NB4 (cell line): Measurements from ENCODE around the gene CD8B.

Experiments
- DNase-seq: peaks from one replicate; pipeline ENCODE4 v3.0.0; 2010; ENCODE audit warnings: low read depth
- H3K4me3 ChIP-seq: one replicate; pipeline ENCODE4 v1.5.1; 2011; ENCODE audit warnings: mild to moderate bottlenecking, low read depth, low read length, moderate library complexity
- MYC ChIP-seq: IDR thresholded peaks from 2 replicates; pipeline ENCODE4 v1.6.1; 2011; ENCODE audit warnings: low read depth, low read length
- POLR2A ChIP-seq: IDR thresholded peaks from 2 replicates; pipeline ENCODE4 v1.6.1; 2011; ENCODE audit warnings: mild to moderate bottlenecking; ENCODE audit not compliant: insufficient read length; ENCODE audit errors: extremely low read depth
- TF ChIP-seq, protein P1 (sequence below): IDR thresholded peaks from 2 replicates; pipeline ENCODE4 v1.6.1; 2011; ENCODE audit warnings: low read depth, low read length
- TF ChIP-seq, protein P2 (sequence below): IDR thresholded peaks from one replicate; pipeline ENCODE4 v1.5.1; 2012; ENCODE audit warnings: low read depth, low read length

The CD8B gene

DNA sequence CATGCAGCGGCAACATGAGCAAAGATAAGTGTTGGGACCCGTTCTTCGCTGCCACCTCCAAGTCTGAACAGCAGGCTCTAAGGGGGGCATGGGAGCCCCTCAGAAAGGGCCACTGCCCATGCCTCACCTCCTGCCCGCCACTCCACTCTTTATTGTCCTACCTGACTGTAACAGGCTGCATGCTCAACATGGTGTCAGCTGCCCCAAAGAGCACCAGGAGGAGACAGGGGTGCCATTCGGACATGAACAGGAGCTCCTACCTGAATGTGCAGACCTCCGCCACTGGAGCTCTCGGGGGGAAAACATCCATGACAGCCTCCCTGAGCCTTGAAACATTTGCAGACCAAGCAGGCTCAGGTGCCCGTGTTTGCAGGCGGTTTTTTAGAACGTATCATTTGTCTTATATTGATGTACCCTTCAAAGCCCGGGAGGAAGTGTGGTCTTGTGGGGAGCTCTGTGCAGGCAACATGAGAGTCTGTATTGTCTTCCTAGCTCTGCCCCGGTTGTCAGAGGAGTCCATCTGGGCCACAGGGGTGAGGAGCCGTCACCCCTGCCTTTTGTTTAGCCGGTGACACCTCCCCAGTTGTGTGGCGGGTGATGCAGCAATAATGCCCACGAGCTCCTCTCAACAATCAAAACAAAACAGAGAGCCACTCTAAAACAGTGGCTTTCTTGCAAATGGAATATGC is 35.8 kb downstream of the CD8B start:
- H3K4me3 ChIP-seq: no peak overlapping the region
- TF ChIP-seq, protein P1, sequence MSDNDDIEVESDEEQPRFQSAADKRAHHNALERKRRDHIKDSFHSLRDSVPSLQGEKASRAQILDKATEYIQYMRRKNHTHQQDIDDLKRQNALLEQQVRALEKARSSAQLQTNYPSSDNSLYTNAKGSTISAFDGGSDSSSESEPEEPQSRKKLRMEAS: no peak
- TF ChIP-seq, protein P2, sequence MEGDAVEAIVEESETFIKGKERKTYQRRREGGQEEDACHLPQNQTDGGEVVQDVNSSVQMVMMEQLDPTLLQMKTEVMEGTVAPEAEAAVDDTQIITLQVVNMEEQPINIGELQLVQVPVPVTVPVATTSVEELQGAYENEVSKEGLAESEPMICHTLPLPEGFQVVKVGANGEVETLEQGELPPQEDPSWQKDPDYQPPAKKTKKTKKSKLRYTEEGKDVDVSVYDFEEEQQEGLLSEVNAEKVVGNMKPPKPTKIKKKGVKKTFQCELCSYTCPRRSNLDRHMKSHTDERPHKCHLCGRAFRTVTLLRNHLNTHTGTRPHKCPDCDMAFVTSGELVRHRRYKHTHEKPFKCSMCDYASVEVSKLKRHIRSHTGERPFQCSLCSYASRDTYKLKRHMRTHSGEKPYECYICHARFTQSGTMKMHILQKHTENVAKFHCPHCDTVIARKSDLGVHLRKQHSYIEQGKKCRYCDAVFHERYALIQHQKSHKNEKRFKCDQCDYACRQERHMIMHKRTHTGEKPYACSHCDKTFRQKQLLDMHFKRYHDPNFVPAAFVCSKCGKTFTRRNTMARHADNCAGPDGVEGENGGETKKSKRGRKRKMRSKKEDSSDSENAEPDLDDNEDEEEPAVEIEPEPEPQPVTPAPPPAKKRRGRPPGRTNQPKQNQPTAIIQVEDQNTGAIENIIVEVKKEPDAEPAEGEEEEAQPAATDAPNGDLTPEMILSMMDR: no peak
- DNase-seq: no peak

DNA sequence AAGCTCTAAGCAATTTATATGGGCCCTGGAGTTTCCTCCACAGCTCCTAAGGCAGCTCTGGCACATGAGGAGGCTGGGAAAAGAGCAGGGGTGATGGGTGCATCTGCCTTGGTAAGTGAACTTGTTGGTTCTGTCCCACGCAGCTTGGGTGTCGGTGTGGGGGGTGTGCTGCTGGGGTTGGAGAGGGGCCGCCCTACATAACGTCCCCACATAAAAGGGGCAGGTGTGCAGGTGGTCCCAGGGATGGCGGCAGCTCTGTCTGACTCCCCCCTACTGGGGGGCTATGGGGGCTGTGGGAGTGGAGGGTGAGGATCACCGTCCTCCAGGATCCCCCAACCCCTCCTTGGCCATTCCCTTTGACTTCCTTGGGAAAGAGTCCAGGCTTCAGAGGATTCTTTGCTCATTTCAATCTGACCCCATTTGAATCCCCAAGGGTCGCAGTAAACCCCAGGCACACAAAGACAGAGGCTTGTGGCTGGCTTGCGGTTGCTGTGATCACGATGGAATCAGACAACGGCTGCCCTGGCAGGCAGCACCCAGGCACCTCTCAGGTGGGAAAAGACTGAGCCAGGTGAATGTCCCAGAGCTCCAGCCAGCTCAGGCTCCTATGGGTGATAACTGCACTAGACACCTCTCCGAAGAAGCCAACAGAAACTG is 36.5 kb downstream of the CD8B start:
- no peak for DNase-seq
- H3K4me3 ChIP-seq: no peak overlapping the region
- TF ChIP-seq, protein P1: no peak

DNA sequence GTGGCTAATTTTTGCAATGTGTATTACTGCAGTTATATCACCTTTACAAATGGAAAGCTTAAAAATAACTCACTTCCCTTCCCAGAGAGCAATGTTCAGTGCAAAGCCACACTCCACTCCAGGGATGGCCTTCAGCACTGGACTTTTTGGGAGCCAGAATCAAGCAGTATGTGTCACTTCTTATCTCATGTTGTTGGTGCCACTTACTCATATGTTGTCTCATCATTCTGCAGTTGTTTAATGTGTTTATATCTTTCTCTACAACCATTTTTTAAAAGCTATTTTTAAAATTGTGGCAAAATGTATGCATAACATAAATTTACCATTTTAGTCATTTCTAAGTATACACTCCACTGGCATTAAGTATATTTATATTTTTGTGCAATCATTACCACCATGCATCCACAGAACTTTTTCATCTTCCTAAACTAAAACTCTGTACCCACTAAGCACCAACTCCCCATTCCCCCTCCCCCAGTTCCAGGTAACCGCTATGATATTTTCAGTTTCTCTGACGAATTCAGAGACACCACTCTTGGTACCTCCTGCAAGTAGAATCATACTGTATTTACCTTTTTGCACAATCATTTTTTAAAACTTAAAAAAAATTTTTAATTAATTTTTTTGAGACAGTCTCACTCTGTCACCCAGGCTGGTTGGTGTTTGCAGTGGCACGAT is 38.9 kb downstream of the CD8B start:
- no peak overlapping the region for H3K4me3 ChIP-seq
- no peak for DNase-seq
- TF ChIP-seq, protein P1: no peak
- TF ChIP-seq POLR2A: no peak
- TF ChIP-seq MYC: no peak
- TF ChIP-seq, protein P2: no peak

DNA sequence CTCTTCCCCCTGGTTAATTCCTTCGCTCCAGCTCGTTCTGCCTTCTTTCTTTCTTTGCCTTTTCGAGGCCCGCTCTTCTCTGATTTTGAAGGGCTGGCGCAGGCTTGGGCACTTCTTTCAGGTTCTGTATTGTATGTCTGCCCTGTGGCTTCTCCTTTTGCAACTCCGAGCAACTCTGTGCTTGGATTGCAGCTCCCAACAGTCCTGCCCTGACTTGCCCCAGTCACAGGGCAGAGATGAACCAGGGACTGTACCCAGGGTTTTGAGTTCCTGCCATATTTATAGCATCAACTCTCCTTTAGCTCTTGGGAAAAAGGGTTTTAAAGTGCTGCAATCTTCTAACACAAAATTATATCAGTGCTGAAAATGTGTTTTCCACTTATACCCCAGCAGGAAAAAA is 39.8 kb downstream of the CD8B start:
- no peak overlapping the region for H3K4me3 ChIP-seq
- TF ChIP-seq MYC: no peak
- TF ChIP-seq, protein P1: no peak
- TF ChIP-seq, protein P2: no peak
- TF ChIP-seq POLR2A: no peak
- no peak for DNase-seq

DNA sequence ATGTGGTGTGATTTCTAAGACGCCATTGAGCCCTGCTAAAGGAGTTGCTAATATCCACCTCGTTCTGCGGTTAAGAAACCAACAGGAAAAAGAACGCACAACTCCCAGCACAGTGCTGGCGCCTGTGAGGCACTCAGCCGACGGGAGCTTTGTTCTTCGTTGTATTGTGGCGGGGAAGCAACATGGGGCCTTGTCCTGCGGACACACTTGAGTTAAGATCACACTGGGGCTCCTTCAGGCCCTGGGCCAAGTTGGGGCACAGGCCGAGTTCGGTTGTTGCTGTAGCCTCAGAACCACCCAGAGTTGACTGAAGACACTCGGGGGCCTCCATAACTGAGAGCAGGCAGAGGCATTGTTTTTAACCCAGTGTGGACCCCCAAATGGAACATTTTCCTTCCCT is 40.4 kb downstream of the CD8B start:
- no peak for TF ChIP-seq POLR2A
- TF ChIP-seq MYC: no peak
- TF ChIP-seq, protein P1: no peak
- TF ChIP-seq, protein P2: no peak
- no peak for DNase-seq

DNA sequence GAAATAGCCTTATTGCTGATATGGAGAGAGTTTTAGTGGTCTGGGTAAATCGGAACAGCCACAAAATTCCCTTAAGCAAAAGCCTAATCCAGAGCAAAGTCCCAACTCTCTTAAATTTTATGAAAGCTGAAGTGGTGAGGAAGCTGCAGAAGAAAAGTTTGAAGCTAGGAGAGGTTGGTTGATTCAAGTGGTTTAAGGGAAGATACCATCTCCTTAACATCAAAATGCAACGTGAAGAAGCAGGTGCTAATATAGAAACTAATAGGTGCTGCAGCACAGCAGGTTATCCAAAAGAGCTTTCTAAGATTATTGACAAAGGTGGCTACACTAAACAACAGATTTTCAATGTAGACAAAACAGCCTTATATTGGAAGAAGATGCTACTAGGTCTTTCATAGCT is 42.7 kb downstream of the CD8B start:
- DNase-seq: no peak
- H3K4me3 ChIP-seq: no peak overlapping the region
- no peak for TF ChIP-seq MYC
- no peak for TF ChIP-seq POLR2A

More for the DNA sequence above, 40.4 kb downstream of the CD8B start:
- H3K4me3 ChIP-seq: no peak overlapping the region
